Measurements from ENCODE around the gene C16orf96.

GRCh38 chr16:4564661-4565267, 8.6 kb downstream of the C16orf96 start:
- TF ChIP-seq POLR2A (IDR thresholded peaks at IDR 0.05) (no peak), EP300 (IDR thresholded peaks at IDR 0.05) (no peak)
- TF ChIP-seq, protein P1, sequence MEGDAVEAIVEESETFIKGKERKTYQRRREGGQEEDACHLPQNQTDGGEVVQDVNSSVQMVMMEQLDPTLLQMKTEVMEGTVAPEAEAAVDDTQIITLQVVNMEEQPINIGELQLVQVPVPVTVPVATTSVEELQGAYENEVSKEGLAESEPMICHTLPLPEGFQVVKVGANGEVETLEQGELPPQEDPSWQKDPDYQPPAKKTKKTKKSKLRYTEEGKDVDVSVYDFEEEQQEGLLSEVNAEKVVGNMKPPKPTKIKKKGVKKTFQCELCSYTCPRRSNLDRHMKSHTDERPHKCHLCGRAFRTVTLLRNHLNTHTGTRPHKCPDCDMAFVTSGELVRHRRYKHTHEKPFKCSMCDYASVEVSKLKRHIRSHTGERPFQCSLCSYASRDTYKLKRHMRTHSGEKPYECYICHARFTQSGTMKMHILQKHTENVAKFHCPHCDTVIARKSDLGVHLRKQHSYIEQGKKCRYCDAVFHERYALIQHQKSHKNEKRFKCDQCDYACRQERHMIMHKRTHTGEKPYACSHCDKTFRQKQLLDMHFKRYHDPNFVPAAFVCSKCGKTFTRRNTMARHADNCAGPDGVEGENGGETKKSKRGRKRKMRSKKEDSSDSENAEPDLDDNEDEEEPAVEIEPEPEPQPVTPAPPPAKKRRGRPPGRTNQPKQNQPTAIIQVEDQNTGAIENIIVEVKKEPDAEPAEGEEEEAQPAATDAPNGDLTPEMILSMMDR (IDR thresholded peaks at IDR 0.05), result no peak

Measured in gastroesophageal sphincter (tissue), 3 donors.